ENCODE results near the gene PRRX2.
"Not testable (repeated sequence)": the region's sequence is repeated elsewhere in the genome, so short reads cannot be mapped to it uniquely, and the experiment has no call there.

PRRX2 gene

GRCh38 chr9:129761293-129761900 is 96.0 kb downstream of the PRRX2 start:
- DNase-seq (ENCODE audit: low spot score) = no peak

- DNase-seq (ENCODE audit: low spot score) = no peak
Measured at GRCh38 chr9:129761901-129762369, 96.5 kb downstream of the PRRX2 start.

GRCh38 chr9:129762370-129762984 is 97.0 kb downstream of the PRRX2 start:
- DNase-seq (ENCODE audit: low spot score) = not testable (repeated sequence)

- DNase-seq (ENCODE audit: low spot score) = no peak
Measured at GRCh38 chr9:129762985-129763926, 97.8 kb downstream of the PRRX2 start.

- no peak for DNase-seq (ENCODE audit: low spot score)
Measured at GRCh38 chr9:129765764-129766317, 100.4 kb downstream of the PRRX2 start.

- DNase-seq (ENCODE audit: low spot score) = no peak
Measured at GRCh38 chr9:129768486-129768885, 103.0 kb downstream of the PRRX2 start.

- no peak for DNase-seq (ENCODE audit: low spot score)
Measured at GRCh38 chr9:129769669-129770068, 104.2 kb downstream of the PRRX2 start.

- DNase-seq (ENCODE audit: low spot score) = no peak
Measured at GRCh38 chr9:129770741-129771140, 105.3 kb downstream of the PRRX2 start.
